OCI-LY7 (cell line): ENCODE measurements around the gene PROM2. TPM values are rescaled to one million over a fixed set of nuclear protein-coding genes. Genes with fewer than 3 reads are reported as not detected.

Experiments used
- BruUV-seq: library from RNA; stranded (reverse); fragments of 400-500 nt; replicated peaks from 2 replicates; lab custom pipeline; 2021; lab: Mats Ljungman, UMichigan
- CTCF ChIA-PET: fragments of 300-600 bp; sonication (Branson Sonifier 250); formaldehyde crosslinking; loops from one replicate; lab custom pipeline; 2022; ENCODE audit warnings: antibody characterized with exemption; ENCODE audit not compliant: unreplicated experiment; lab: Charles Lee
- POLR2A ChIA-PET: fragments of 300-600 bp; sonication (Branson Sonifier 250); formaldehyde crosslinking; loops from one replicate; lab custom pipeline; 2022; ENCODE audit warnings: antibody characterized with exemption; lab: Charles Lee
- DNase-seq: peaks from one replicate; pipeline ENCODE4 v3.0.0-alpha.2; 2015; ENCODE audit warnings: low spot score
- H2AFZ ChIP-seq: fragments of 200-600 bp; sonication (generic), shearing (Covaris generic); 2 replicates; pipeline ENCODE4 v1.6.1; 2014; ENCODE audit warnings: mild to moderate bottlenecking, antibody characterized with exemption, low read length, moderate library complexity
- H3K27ac ChIP-seq: fragments of 200-600 bp; sonication (generic); 2 replicates; pipeline ENCODE4 v1.5.1; 2014; ENCODE audit warnings: mixed run types, low read depth, mild to moderate bottlenecking, moderate library complexity, low read length, inconsistent platforms; ENCODE audit not compliant: poor library complexity, severe bottlenecking
- H3K36me3 ChIP-seq: fragments of 200-600 bp; sonication (generic); 2 replicates; pipeline ENCODE4 v1.6.1; 2014; ENCODE audit warnings: mild to moderate bottlenecking, antibody characterized with exemption, low read length, moderate library complexity, mixed read lengths; ENCODE audit not compliant: insufficient read depth
- H3K4me1 ChIP-seq: fragments of 200-600 bp; sonication (generic); 2 replicates; pipeline ENCODE4 v1.5.1; 2014; ENCODE audit warnings: mild to moderate bottlenecking, low read length; ENCODE audit not compliant: insufficient read depth, poor library complexity, severe bottlenecking
- H3K4me2 ChIP-seq: fragments of 200-600 bp; sonication (generic); 2 replicates; pipeline ENCODE4 v1.6.1; 2014; ENCODE audit warnings: mild to moderate bottlenecking, low read length
- H3K4me3 ChIP-seq: fragments of 200-600 bp; sonication (generic); 2 replicates; pipeline ENCODE4 v1.5.1; 2014; ENCODE audit warnings: mild to moderate bottlenecking, low read depth, low read length; ENCODE audit not compliant: poor library complexity, severe bottlenecking
- H3K79me2 ChIP-seq: fragments of 200-600 bp; sonication (generic); 2 replicates; pipeline ENCODE4 v1.6.1; 2016; ENCODE audit warnings: low read depth, mild to moderate bottlenecking, low read length, moderate library complexity, mixed read lengths; ENCODE audit not compliant: insufficient read depth
- H3K9me2 ChIP-seq: fragments of 200-600 bp; sonication (generic); 2 replicates; pipeline ENCODE4 v1.6.1; 2016; ENCODE audit warnings: mild to moderate bottlenecking, low read length, mixed read lengths; ENCODE audit not compliant: insufficient read depth
- H3K9me3 ChIP-seq: fragments of 200-600 bp; sonication (generic); 2 replicates; pipeline ENCODE4 v1.6.1; 2014; ENCODE audit warnings: mild to moderate bottlenecking, mixed run types, low read length, mixed read lengths
- H4K20me1 ChIP-seq: fragments of 200-600 bp; sonication (generic); 2 replicates; pipeline ENCODE4 v1.6.1; 2014; ENCODE audit warnings: mild to moderate bottlenecking, antibody characterized with exemption, low read length, moderate library complexity, mixed read lengths; ENCODE audit not compliant: insufficient read depth
- EZH2phosphoT487 ChIP-seq: fragments of 200-600 bp; sonication (generic); IDR thresholded peaks from 2 replicates; pipeline ENCODE4 v1.6.1; 2018; ENCODE audit warnings: low read depth, borderline replicate concordance, mild to moderate bottlenecking, mixed run types, antibody characterized with exemption, low read length, moderate library complexity, mixed read lengths
- intact Hi-C: fragments of 100-400 bp; cut with micrococcal nuclease; formaldehyde crosslinking; loops from one replicate; pipeline ENCODE4 v1.10.0; 2022; ENCODE audit not compliant: unreplicated experiment
- total RNA-seq, 2 experiments: library from RNA; depleted of rRNA in 1 of 2; stranded (reverse); fragments of >200 nt in 1 of 2; shearing (Covaris generic) in 1 of 2; gene quantifications; 2 replicates each; pipeline ENCODE4 v1.2.3, GENCODE V29; 2014 to 2022
- TF ChIP-seq, protein P1 (sequence below): fragments of 200-600 bp; sonication (generic); conservative IDR thresholded peaks from 2 replicates; pipeline ENCODE4 v1.5.1; 2014; ENCODE audit warnings: mild to moderate bottlenecking, antibody characterized with exemption, low read length, moderate library complexity, mixed read lengths

PROM2 gene
- total RNA-seq, 2 experiments from 2014 or later, result 0.47 TPM; not detected in 1

DNA sequence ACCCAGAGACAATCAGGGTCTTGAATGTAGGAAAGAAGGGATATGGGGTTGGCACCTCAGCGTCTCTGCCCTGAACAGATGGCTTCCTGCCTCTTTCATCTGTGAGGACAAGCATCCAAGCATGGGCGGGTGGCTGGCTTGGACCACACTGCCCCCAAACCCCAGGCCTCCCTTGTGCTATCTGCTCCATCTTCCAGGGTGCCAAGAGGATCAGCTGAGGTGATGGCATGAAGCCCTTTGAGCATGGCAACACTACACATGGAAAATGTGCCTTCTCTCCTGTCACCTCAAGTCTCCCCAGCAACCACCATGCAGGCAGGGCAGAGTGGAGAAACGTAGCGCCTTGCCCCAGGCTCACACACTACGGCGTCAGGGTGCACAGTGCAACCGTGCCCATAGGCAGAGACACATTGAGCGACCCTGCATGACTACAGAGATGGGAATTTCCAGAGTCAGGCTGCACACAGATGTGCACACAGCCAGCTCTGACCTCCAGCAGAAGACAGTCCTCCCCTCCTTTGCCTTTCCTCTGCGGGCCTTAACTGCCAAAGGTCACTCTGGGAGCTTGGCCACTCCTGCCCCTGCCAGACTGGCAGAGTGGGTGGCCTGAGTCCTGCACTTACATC, 24.4 kb downstream of the PROM2 start:
- no peak for DNase-seq
- H3K4me1 ChIP-seq, result no peaks in the 10 kb centered on the region
- CTCF ChIA-PET, result no interaction called here
- no peaks in the 10 kb centered on the region for H3K9me2 ChIP-seq
- no TSS peak for BruUV-seq
- H3K4me3 ChIP-seq, result no peak overlapping the region
- no peak for TF ChIP-seq EZH2phosphoT487
- TF ChIP-seq, protein P1, sequence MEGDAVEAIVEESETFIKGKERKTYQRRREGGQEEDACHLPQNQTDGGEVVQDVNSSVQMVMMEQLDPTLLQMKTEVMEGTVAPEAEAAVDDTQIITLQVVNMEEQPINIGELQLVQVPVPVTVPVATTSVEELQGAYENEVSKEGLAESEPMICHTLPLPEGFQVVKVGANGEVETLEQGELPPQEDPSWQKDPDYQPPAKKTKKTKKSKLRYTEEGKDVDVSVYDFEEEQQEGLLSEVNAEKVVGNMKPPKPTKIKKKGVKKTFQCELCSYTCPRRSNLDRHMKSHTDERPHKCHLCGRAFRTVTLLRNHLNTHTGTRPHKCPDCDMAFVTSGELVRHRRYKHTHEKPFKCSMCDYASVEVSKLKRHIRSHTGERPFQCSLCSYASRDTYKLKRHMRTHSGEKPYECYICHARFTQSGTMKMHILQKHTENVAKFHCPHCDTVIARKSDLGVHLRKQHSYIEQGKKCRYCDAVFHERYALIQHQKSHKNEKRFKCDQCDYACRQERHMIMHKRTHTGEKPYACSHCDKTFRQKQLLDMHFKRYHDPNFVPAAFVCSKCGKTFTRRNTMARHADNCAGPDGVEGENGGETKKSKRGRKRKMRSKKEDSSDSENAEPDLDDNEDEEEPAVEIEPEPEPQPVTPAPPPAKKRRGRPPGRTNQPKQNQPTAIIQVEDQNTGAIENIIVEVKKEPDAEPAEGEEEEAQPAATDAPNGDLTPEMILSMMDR, result no peak
- intact Hi-C loops, result no loop called here
- no peaks in the 10 kb centered on the region for H4K20me1 ChIP-seq
- H3K9me3 ChIP-seq, result no peaks in the 10 kb centered on the region
- H3K36me3 ChIP-seq, result no peaks in the 10 kb centered on the region
- no peak overlapping the region for H3K27ac ChIP-seq
- no peak overlapping the region for H3K4me2 ChIP-seq
- POLR2A ChIA-PET, result no interaction called here
- no peaks in the 10 kb centered on the region for H3K79me2 ChIP-seq
- H2AFZ ChIP-seq, result no peak overlapping the region

GRCh38 chr2:95299961-95300360, 25.7 kb downstream of the PROM2 start:
- no TSS peak for BruUV-seq
- Histone ChIP-seq H3K27ac (no peak overlapping the region), H3K4me2 (no peak overlapping the region), H3K36me3 (no peaks in the 10 kb centered on the region), H3K4me1 (no peaks in the 10 kb centered on the region), H4K20me1 (no peaks in the 10 kb centered on the region), H2AFZ (no peak overlapping the region), H3K79me2 (no peaks in the 10 kb centered on the region), H3K9me2 (no peaks in the 10 kb centered on the region), H3K4me3 (no peak overlapping the region), H3K9me3 (no peaks in the 10 kb centered on the region)
- intact Hi-C loops, result no loop called here
- ChIA-PET POLR2A (no interaction called here), CTCF (no interaction called here)
- TF ChIP-seq, protein P1, result no peak
- no peak for TF ChIP-seq EZH2phosphoT487
- no peak for DNase-seq

- no peaks in the 10 kb centered on the region for H3K4me1 ChIP-seq
- no peak overlapping the region for H3K4me2 ChIP-seq
- no peak overlapping the region for H3K27ac ChIP-seq
- no peak overlapping the region for H3K4me3 ChIP-seq
- TF ChIP-seq, protein P1, result no peak
- no peak for TF ChIP-seq EZH2phosphoT487
- H3K9me2 ChIP-seq, result no peaks in the 10 kb centered on the region
- DNase-seq, result no peak
- no peaks in the 10 kb centered on the region for H4K20me1 ChIP-seq
- H2AFZ ChIP-seq, result no peak overlapping the region
- POLR2A ChIA-PET, result no interaction called here
- H3K36me3 ChIP-seq, result no peaks in the 10 kb centered on the region
- H3K9me3 ChIP-seq, result no peaks in the 10 kb centered on the region
- CTCF ChIA-PET, result no interaction called here
- BruUV-seq, result no TSS peak
- intact Hi-C loops, result no loop called here
- H3K79me2 ChIP-seq, result no peaks in the 10 kb centered on the region
These were observed 26.2 kb downstream of the PROM2 start for GRCh38 chr2:95300450-95300849.
